ENCODE measurements around the gene RNFT2. TPM values are rescaled to one million over a fixed set of nuclear protein-coding genes. Genes with fewer than 3 reads are reported as not detected.
A peak's percentile ranks its signal among the peaks of the same experiment; 100 is the strongest.
"Not testable (repeated sequence)": the region's sequence is repeated elsewhere in the genome, so short reads cannot be mapped to it uniquely, and the experiment has no call there.

Gene RNFT2
- total and polyA plus RNA-seq, 2 donors: 4.4 to 9.7 TPM

DNA sequence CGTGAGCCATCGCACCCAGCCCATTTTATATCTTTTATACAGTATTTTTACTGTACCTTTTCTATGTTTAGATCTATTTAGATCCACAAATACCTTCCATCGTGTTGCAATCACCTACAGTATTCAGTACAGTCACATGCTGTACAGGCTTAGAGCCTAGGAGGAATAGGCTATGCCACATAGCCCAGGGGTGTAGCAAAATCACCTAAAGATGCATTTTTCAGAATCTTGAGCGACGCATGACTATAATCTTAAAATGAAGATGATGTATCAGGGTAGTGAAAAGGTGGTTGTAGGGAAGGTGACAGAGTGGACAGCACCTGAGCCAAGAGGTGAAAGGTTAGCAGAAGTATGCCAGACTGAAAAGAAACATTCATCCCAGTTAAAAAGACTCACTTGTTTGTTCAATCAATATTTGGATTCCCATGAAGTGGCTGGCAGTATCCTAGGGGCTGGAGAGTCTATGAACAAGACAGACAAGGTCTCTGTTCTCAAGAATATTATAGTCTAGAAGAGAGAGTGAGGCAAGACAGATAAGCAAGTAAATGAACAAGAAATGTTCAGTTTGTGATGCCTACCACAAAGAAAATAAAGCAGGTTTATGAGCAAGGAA is 3.9 kb upstream of the RNFT2 start:
- Histone ChIP-seq H3K36me3 (ENCODE audit: control insufficient read depth in 2 of 2, insufficient read depth in 2 of 2, low read length in 1 of 2) (peaks cover 18 to 28% of the 10 kb centered on the region in 2 donors), H3K27ac (ENCODE audit: low read depth in 1 of 2, low read length in 1 of 2) (no peak overlapping the region), H3K27me3 (ENCODE audit: control insufficient read depth in 2 of 2, insufficient read depth in 1 of 2, low read length in 1 of 2) (no peaks in the 10 kb centered on the region), H3K4me3 (ENCODE audit: low read length in 2 of 2) (no peak overlapping the region), H3K9me3 (ENCODE audit: control insufficient read depth in 2 of 2, insufficient read depth in 1 of 2, low read length in 1 of 2) (no peaks in the 10 kb centered on the region), H3K4me1 (ENCODE audit: control insufficient read depth in 2 of 2, insufficient read depth in 2 of 2, low read length in 2 of 2) (peaks cover 14 to 15% of the 10 kb centered on the region in 2 donors)
- DNase-seq (ENCODE audit: low read depth in 6 of 9, low spot score in 9 of 9): no peak
- WGBS: 97% methylated on average over 5 of the region's 5 CpGs

DNA sequence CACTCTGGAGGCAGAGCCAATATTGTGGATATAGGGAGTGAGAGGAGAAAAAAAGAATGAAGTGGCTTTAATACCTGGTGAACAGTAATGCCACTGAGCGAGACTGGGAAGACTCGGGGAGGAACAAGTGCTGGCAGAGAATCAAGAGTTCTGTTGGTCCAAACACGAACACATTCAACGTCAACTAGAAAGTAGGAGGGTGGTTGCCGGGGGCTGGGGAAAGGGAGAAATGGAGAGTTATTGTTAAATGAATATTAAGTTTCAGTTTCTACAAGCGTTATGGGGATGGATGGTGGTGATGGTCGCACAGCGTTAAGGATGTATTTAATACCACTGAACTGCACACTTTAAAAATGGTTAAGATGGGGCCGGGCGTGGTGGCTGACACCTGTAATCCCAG is 3.0 kb upstream of the RNFT2 start:
- no peaks in the 10 kb centered on the region for H3K27me3 ChIP-seq (ENCODE audit: control insufficient read depth in 2 of 2, insufficient read depth in 1 of 2, low read length in 1 of 2)
- H3K27ac ChIP-seq (ENCODE audit: low read depth in 1 of 2, low read length in 1 of 2): no peak overlapping the region
- no peak for DNase-seq (ENCODE audit: low read depth in 6 of 9, low spot score in 9 of 9)
- peaks cover 18 to 28% of the 10 kb centered on the region in 2 donors for H3K36me3 ChIP-seq (ENCODE audit: control insufficient read depth in 2 of 2, insufficient read depth in 2 of 2, low read length in 1 of 2)
- no peaks in the 10 kb centered on the region for H3K9me3 ChIP-seq (ENCODE audit: control insufficient read depth in 2 of 2, insufficient read depth in 1 of 2, low read length in 1 of 2)
- peaks cover 14 to 15% of the 10 kb centered on the region in 2 donors for H3K4me1 ChIP-seq (ENCODE audit: control insufficient read depth in 2 of 2, insufficient read depth in 2 of 2, low read length in 2 of 2)
- H3K4me3 ChIP-seq (ENCODE audit: low read length in 2 of 2): no peak overlapping the region
- 98% methylated on average over 10 of the region's 10 CpGs for WGBS

DNA sequence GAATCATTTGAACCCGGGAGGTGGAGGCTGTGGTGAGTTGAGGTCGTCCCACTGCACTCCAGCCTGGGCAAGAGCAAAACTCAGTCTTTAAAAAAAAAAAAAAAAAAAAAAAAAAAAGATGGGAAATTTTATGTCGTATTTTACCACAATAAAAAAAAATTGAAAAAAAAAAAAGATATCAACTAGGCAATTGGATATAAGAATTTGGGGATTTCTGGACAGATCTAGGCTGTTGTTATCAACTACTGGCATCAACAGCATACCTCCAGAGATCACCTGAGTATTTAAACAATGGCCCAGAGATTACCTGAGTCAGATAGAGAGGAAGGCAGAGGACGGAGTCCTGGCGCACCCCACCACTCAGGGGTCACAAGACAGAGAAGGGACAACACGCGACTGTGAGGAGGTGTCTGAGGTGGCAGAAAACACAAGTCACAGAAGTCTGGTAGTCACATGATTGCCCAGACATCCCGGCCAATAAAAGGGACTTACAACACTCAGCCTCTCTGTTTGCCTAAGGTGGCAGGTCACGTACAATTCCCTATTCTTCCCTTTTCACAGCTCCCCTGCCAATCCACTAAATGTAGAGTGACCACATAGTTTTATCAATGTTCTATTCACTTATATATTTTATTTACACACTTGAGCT is 2.0 kb upstream of the RNFT2 start:
- Histone ChIP-seq H3K4me3 (ENCODE audit: low read length in 2 of 2) (peak overlapping the region; percentile 63 to 84), H3K27me3 (ENCODE audit: control insufficient read depth in 2 of 2, insufficient read depth in 1 of 2, low read length in 1 of 2) (no peaks in the 10 kb centered on the region), H3K9me3 (ENCODE audit: control insufficient read depth in 2 of 2, insufficient read depth in 1 of 2, low read length in 1 of 2) (no peaks in the 10 kb centered on the region), H3K27ac (ENCODE audit: low read depth in 1 of 2, low read length in 1 of 2) (no peak overlapping the region), H3K36me3 (ENCODE audit: control insufficient read depth in 2 of 2, insufficient read depth in 2 of 2, low read length in 1 of 2) (peaks cover 18 to 24% of the 10 kb centered on the region in 2 donors), H3K4me1 (ENCODE audit: control insufficient read depth in 2 of 2, insufficient read depth in 2 of 2, low read length in 2 of 2) (peaks cover 14 to 15% of the 10 kb centered on the region in 2 donors)
- WGBS: 95% methylated on average over 9 of the region's 9 CpGs
- no peak for DNase-seq (ENCODE audit: low read depth in 6 of 9, low spot score in 9 of 9)

DNA sequence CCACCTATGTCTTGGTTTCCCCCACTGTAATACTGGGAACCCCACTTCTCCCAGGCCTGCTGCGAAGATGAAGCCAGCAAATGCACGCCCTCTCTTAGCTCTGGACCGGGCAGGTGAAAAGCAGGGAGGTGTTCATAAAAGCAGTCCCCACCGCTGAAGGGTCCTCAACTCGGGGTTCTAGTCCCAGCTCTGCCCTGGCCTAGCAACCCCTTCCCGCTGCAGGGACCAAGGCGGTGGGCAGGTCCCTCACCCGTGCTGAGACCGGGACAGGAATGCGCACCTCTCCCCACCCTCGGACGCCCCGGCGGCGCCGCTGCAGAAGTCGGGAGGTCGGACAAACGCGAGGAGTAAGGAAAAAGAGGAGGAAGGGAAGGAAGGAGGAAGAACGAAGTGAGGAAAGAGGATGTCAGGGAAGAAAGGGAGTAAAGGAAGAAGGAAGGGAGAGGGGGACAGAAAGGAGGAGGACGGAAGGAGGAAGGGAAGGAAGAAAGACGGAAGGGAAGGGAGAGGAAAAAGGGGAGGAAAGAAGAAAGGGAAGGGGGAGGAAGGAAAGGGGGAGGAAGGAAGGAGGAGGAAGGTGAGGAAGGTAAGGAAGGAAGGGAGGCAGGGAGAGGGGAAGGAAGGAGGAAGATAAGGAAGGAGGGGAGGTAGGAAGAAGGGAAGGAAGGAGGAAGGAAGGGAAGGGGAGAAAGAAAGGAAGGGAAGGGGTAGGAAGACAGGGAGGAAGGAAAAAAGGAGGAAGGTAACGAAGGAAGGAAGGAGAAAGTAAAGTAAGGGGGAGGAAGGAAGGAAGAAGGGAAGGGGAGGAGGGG is 947 bp upstream of the RNFT2 start:
- H3K4me1 ChIP-seq (ENCODE audit: control insufficient read depth in 2 of 2, insufficient read depth in 2 of 2, low read length in 2 of 2): peaks cover 14 to 15% of the 10 kb centered on the region in 2 donors
- H3K27ac ChIP-seq (ENCODE audit: low read depth in 1 of 2, low read length in 1 of 2): peak overlapping the region; percentile 0 to 80
- H3K4me3 ChIP-seq (ENCODE audit: low read length in 2 of 2): peak overlapping the region; percentile 63 to 84
- peaks cover 15 to 22% of the 10 kb centered on the region in 2 donors for H3K36me3 ChIP-seq (ENCODE audit: control insufficient read depth in 2 of 2, insufficient read depth in 2 of 2, low read length in 1 of 2)
- DNase-seq (ENCODE audit: low read depth in 6 of 9, low spot score in 9 of 9): no peak
- H3K9me3 ChIP-seq (ENCODE audit: control insufficient read depth in 2 of 2, insufficient read depth in 1 of 2, low read length in 1 of 2): no peaks in the 10 kb centered on the region
- 7% methylated on average over 24 of the region's 24 CpGs for WGBS
- no peaks in the 10 kb centered on the region for H3K27me3 ChIP-seq (ENCODE audit: control insufficient read depth in 2 of 2, insufficient read depth in 1 of 2, low read length in 1 of 2)

DNA sequence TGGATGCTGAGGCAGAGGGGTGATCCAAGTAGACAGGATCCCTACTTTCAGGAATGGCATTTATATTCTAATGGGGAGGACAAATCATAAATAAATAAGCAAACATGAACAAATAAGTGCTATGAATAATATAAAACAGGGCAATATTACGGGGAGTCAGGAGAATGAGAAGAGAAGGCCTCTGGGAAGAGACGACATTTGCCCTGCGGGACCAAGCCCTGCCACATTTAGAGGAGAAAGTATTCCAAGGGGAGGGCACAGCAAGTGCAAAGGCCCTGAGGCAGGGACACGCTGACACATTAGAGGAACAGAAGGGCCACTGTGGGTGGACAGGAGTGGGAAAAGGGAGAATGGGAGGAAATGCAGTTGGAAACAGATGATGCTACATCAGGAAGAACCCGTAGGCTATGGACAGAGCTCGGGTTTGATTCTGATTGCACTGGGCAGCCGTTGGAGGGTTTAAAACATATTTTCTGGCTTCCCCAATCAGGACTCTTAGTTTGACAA is 1.3 kb downstream of the RNFT2 start:
- Histone ChIP-seq H3K4me1 (ENCODE audit: control insufficient read depth in 2 of 2, insufficient read depth in 2 of 2, low read length in 2 of 2) (peaks cover 14 to 20% of the 10 kb centered on the region in 2 donors), H3K27me3 (ENCODE audit: control insufficient read depth in 2 of 2, insufficient read depth in 1 of 2, low read length in 1 of 2) (no peaks in the 10 kb centered on the region), H3K4me3 (ENCODE audit: low read length in 2 of 2) (no peak overlapping the region), H3K36me3 (ENCODE audit: control insufficient read depth in 2 of 2, insufficient read depth in 2 of 2, low read length in 1 of 2) (peaks cover 7 to 16% of the 10 kb centered on the region in 2 donors), H3K27ac (ENCODE audit: low read depth in 1 of 2, low read length in 1 of 2) (no peak overlapping the region), H3K9me3 (ENCODE audit: control insufficient read depth in 2 of 2, insufficient read depth in 1 of 2, low read length in 1 of 2) (no peaks in the 10 kb centered on the region)
- WGBS: 96% methylated on average over 7 of the region's 7 CpGs
- no peak for DNase-seq (ENCODE audit: low read depth in 6 of 9, low spot score in 9 of 9)

DNA sequence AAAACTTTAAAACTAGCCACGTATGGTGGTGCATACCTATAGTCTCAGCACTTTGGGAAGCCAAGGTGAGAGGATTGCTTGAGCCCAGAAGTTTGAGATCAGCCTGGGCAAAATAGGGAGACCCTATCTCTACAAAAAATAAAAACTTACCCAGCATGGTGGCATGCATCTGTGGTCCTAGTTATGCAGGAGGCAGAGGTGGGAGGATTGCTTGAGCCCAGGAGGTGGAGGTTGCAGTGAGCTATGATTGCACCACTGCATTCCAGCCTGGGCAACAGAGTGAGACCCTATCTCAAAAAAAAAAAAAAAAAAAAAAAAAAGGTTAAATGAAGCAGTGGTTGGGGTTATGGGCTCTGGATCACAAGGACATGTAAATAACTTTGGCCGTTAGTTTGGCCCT is 4.7 kb downstream of the RNFT2 start:
- DNase-seq (ENCODE audit: low read depth in 6 of 9, low spot score in 9 of 9): not testable (repeated sequence)
- 98% methylated on average over 2 of the region's 2 CpGs for WGBS

DNA sequence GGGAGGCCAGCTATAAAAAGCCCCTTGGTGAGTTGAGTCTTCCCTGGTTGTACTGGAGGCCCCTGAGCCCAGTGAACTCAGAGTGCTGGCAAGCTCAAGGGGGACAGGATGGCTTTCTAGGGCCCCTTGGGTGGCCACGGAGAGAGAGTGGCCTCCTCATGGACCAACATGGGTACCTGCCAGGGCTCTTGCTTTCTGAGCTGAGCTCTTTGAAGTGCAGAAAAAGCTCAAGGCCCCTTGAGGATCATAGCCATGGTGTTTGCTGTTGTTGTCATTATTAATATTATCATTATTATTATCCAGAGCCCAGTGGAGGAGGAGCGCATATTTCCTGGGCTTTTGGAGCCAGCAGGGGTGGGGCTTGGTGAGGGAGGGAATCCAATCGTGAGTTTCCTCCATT is 6.7 kb downstream of the RNFT2 start:
- Histone ChIP-seq H3K27me3 (ENCODE audit: control insufficient read depth in 2 of 2, insufficient read depth in 1 of 2, low read length in 1 of 2) (no peaks in the 10 kb centered on the region), H3K9me3 (ENCODE audit: control insufficient read depth in 2 of 2, insufficient read depth in 1 of 2, low read length in 1 of 2) (no peaks in the 10 kb centered on the region), H3K36me3 (ENCODE audit: control insufficient read depth in 2 of 2, insufficient read depth in 2 of 2, low read length in 1 of 2) (peaks cover 0 to 7% of the 10 kb centered on the region in 2 donors), H3K27ac (ENCODE audit: low read depth in 1 of 2, low read length in 1 of 2) (no peak overlapping the region), H3K4me1 (ENCODE audit: control insufficient read depth in 2 of 2, insufficient read depth in 2 of 2, low read length in 2 of 2) (peaks cover 0 to 7% of the 10 kb centered on the region in 2 donors), H3K4me3 (ENCODE audit: low read length in 2 of 2) (no peak overlapping the region)
- WGBS: 91% methylated on average over 3 of the region's 3 CpGs
- DNase-seq (ENCODE audit: low read depth in 6 of 9, low spot score in 9 of 9): no peak

More for the DNA sequence above, 4.7 kb downstream of the RNFT2 start:
- not testable (repeated sequence) for H3K4me3 ChIP-seq (ENCODE audit: low read length in 2 of 2); H3K36me3 ChIP-seq (ENCODE audit: control insufficient read depth in 2 of 2, insufficient read depth in 2 of 2, low read length in 1 of 2); H3K27ac ChIP-seq (ENCODE audit: low read depth in 1 of 2, low read length in 1 of 2); H3K9me3 ChIP-seq (ENCODE audit: control insufficient read depth in 2 of 2, insufficient read depth in 1 of 2, low read length in 1 of 2); H3K27me3 ChIP-seq (ENCODE audit: control insufficient read depth in 2 of 2, insufficient read depth in 1 of 2, low read length in 1 of 2)
- H3K4me1 ChIP-seq (ENCODE audit: control insufficient read depth in 2 of 2, insufficient read depth in 2 of 2, low read length in 2 of 2): peaks cover 7 to 17% of the 10 kb centered on the region in 2 donors

DNA sequence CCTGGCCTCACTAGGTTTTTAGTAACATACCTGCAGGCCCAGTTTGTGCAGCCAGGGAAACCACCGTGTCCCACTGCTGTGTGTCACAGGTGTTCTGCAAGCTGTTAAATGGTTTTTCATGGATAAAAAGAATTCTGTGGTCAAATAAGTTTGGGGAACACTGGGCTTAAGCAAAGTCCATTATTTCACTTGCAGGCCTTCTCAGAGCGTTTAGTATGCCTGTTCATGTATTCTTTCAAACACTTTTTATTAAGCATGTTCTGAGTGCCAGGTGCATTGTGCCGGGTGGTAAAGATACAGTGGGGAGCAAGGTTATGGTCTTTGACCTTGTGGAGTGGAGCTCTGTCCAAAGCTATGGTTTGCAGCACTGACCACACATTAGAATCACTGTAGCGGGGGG is 7.4 kb downstream of the RNFT2 start:
- H3K27me3 ChIP-seq (ENCODE audit: control insufficient read depth in 2 of 2, insufficient read depth in 1 of 2, low read length in 1 of 2): no peaks in the 10 kb centered on the region
- WGBS: 97% methylated on average over 4 of the region's 4 CpGs
- no peaks in the 10 kb centered on the region for H3K9me3 ChIP-seq (ENCODE audit: control insufficient read depth in 2 of 2, insufficient read depth in 1 of 2, low read length in 1 of 2)
- H3K4me3 ChIP-seq (ENCODE audit: low read length in 2 of 2): no peak overlapping the region
- DNase-seq (ENCODE audit: low read depth in 6 of 9, low spot score in 9 of 9): no peak
- peaks cover 0 to 7% of the 10 kb centered on the region in 2 donors for H3K4me1 ChIP-seq (ENCODE audit: control insufficient read depth in 2 of 2, insufficient read depth in 2 of 2, low read length in 2 of 2)
- peaks cover 4 to 11% of the 10 kb centered on the region in 2 donors for H3K36me3 ChIP-seq (ENCODE audit: control insufficient read depth in 2 of 2, insufficient read depth in 2 of 2, low read length in 1 of 2)
- H3K27ac ChIP-seq (ENCODE audit: low read depth in 1 of 2, low read length in 1 of 2): no peak overlapping the region

DNA sequence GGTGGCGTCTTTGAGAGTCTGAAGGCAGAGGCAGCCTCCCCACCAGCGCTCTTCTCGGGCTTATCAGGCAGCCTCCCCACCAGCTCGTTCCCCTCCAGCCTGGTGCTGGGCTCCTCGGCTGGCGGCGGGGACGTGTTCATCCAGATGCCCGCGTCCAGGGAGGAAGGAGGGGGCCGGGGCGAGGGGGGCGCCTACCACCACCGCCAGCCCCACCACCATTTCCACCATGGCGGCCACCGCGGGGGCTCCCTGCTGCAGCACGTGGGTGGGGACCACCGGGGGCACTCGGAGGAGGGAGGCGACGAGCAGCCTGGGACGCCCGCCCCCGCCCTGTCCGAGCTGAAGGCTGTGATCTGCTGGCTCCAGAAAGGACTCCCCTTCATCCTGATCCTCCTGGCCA is 11.8 kb downstream of the RNFT2 start:
- Histone ChIP-seq H3K9me3 (ENCODE audit: control insufficient read depth in 2 of 2, insufficient read depth in 1 of 2, low read length in 1 of 2) (peaks cover 0 to 3% of the 10 kb centered on the region in 2 donors), H3K4me1 (ENCODE audit: control insufficient read depth in 2 of 2, insufficient read depth in 2 of 2, low read length in 2 of 2) (no peaks in the 10 kb centered on the region), H3K27ac (ENCODE audit: low read depth in 1 of 2, low read length in 1 of 2) (no peak overlapping the region), H3K27me3 (ENCODE audit: control insufficient read depth in 2 of 2, insufficient read depth in 1 of 2, low read length in 1 of 2) (no peaks in the 10 kb centered on the region), H3K4me3 (ENCODE audit: low read length in 2 of 2) (no peak overlapping the region), H3K36me3 (ENCODE audit: control insufficient read depth in 2 of 2, insufficient read depth in 2 of 2, low read length in 1 of 2) (peaks cover 4 to 8% of the 10 kb centered on the region in 2 donors)
- DNase-seq (ENCODE audit: low read depth in 6 of 9, low spot score in 9 of 9): no peak
- WGBS: 97% methylated on average over 26 of the region's 26 CpGs

Measured in thymus (tissue), 11 donors.